IMR-90 (cell line): ENCODE results near the gene RIMS3. TPM values are rescaled to one million over a fixed set of nuclear protein-coding genes. Genes with fewer than 3 reads are reported as not detected.
"Not testable (repeated sequence)": the region's sequence is repeated elsewhere in the genome, so short reads cannot be mapped to it uniquely, and the experiment has no call there.

Source experiments
- ATAC-seq: fragments of 200-7000 bp; cut with Tn5 transposase; 2 replicates; pipeline ENCODE4 v1.9.1; 2020; ENCODE audit warnings: low read depth, mild to moderate bottlenecking, moderate library complexity
- BruUV-seq: library from RNA; stranded (reverse); fragments of 400-500 nt; replicated peaks from 2 replicates; lab custom pipeline; 2021; lab: Mats Ljungman, UMichigan
- CTCF ChIA-PET: fragments of 300-600 bp; formaldehyde crosslinking; extraction: SDS; loops from one replicate; lab custom pipeline; 2021; ENCODE audit warnings: antibody characterized with exemption; lab: Yijun Ruan, JAX
- POLR2A ChIA-PET: fragments of 300-600 bp; sonication (Branson Sonifier 250); formaldehyde crosslinking; loops from one replicate; lab custom pipeline; 2022; ENCODE audit warnings: antibody characterized with exemption; ENCODE audit not compliant: unreplicated experiment; lab: Charles Lee
- DNase-seq: peaks from one replicate; pipeline ENCODE4 v3.0.0; 2013
- H2AFZ ChIP-seq: replicated peaks from 2 replicates; pipeline ENCODE3; 2013; ENCODE audit warnings: low read length, mild to moderate bottlenecking; ENCODE audit not compliant: poor library complexity
- H2AK5ac ChIP-seq: 2 replicates; pipeline ENCODE4 v1.6.1; 2013; ENCODE audit warnings: low read depth, low read length, inconsistent platforms
- H2AK9ac ChIP-seq: replicated peaks from 2 replicates; pipeline ENCODE3; 2013; ENCODE audit warnings: mild to moderate bottlenecking, low read depth, low read length, moderate library complexity; ENCODE audit not compliant: poor library complexity
- H2BK120ac ChIP-seq: 2 replicates; pipeline ENCODE4 v1.6.1; 2013; ENCODE audit warnings: low read depth, low read length, inconsistent platforms
- H2BK15ac ChIP-seq: 3 replicates; pipeline ENCODE4 v1.6.1; 2013; ENCODE audit warnings: low read depth, low read length, inconsistent platforms
- H2BK20ac ChIP-seq: 2 replicates; pipeline ENCODE4 v1.6.1; 2013; ENCODE audit warnings: low read depth, mild to moderate bottlenecking, inconsistent platforms, low read length, moderate library complexity
- H2BK5ac ChIP-seq: 2 replicates; pipeline ENCODE4 v1.6.1; 2013; ENCODE audit warnings: mild to moderate bottlenecking, low read depth, low read length, inconsistent platforms; ENCODE audit not compliant: poor library complexity, severe bottlenecking
- H3K14ac ChIP-seq: replicated peaks from 2 replicates; pipeline ENCODE4 v1.6.1; 2013; ENCODE audit warnings: low read depth, low read length, inconsistent platforms
- H3K18ac ChIP-seq: 2 replicates; pipeline ENCODE4 v1.6.1; 2013; ENCODE audit warnings: low read depth, low read length, control low read depth
- H3K23ac ChIP-seq: 2 replicates; pipeline ENCODE4 v1.6.1; 2013; ENCODE audit warnings: low read depth, low read length, inconsistent platforms
- H3K27ac ChIP-seq: 2 replicates; pipeline ENCODE4 v1.5.1; 2013; ENCODE audit warnings: mild to moderate bottlenecking, control low read depth, low read length; ENCODE audit not compliant: insufficient read depth
- H3K27me3 ChIP-seq: 2 replicates; pipeline ENCODE4 v1.6.1; 2013; ENCODE audit warnings: low read length; ENCODE audit not compliant: control insufficient read depth, insufficient read depth
- H3K36me3 ChIP-seq: 2 replicates; pipeline ENCODE4 v1.6.1; 2013; ENCODE audit warnings: low read length, mixed read lengths; ENCODE audit not compliant: control insufficient read depth, insufficient read depth
- H3K4ac ChIP-seq: 2 replicates; pipeline ENCODE4 v1.6.1; 2013; ENCODE audit warnings: low read depth, low read length, inconsistent platforms
- H3K4me1 ChIP-seq: 2 replicates; pipeline ENCODE4 v1.6.1; 2013; ENCODE audit warnings: low read length, mixed read lengths; ENCODE audit not compliant: control insufficient read depth, insufficient read depth
- H3K4me2 ChIP-seq: 2 replicates; pipeline ENCODE4 v1.6.1; 2013; ENCODE audit warnings: low read depth, mild to moderate bottlenecking, control low read depth, low read length, moderate library complexity
- H3K4me3 ChIP-seq: 2 replicates; pipeline ENCODE4 v1.5.1; 2013; ENCODE audit warnings: low read depth, mild to moderate bottlenecking, control low read depth, low read length, moderate library complexity; ENCODE audit not compliant: insufficient read depth
- H3K56ac ChIP-seq: 2 replicates; pipeline ENCODE4 v1.6.1; 2013; ENCODE audit warnings: low read length, inconsistent platforms; ENCODE audit not compliant: insufficient read depth; ENCODE audit errors: extremely low read depth
- H3K79me1 ChIP-seq, 2 experiments: 2 replicates each; pipeline ENCODE4 v1.6.1; 2013; ENCODE audit warnings: low read length in 2 of 2, inconsistent platforms in 1 of 2, low read depth in 1 of 2
- H3K9ac ChIP-seq: 2 replicates; pipeline ENCODE4 v1.6.1; 2013; ENCODE audit warnings: low read depth, low read length, control low read depth
- H3K9me1 ChIP-seq: 2 replicates; pipeline ENCODE4 v1.6.1; 2013; ENCODE audit warnings: low read length, inconsistent platforms; ENCODE audit not compliant: insufficient read depth
- H3K9me3 ChIP-seq: 2 replicates; pipeline ENCODE4 v1.6.1; 2013; ENCODE audit warnings: low read length; ENCODE audit not compliant: control insufficient read depth, insufficient read depth
- H4K20me1 ChIP-seq: 2 replicates; pipeline ENCODE4 v1.6.1; 2013; ENCODE audit warnings: low read length, inconsistent platforms; ENCODE audit not compliant: insufficient read depth
- H4K5ac ChIP-seq: 2 replicates; pipeline ENCODE4 v1.6.1; 2013; ENCODE audit warnings: mild to moderate bottlenecking, low read depth, low read length, control low read depth
- H4K8ac ChIP-seq, 2 experiments: 2 replicates each; pipeline ENCODE4 v1.6.1; 2013; ENCODE audit warnings: low read depth in 2 of 2, low read length in 2 of 2, control low read depth in 1 of 2, inconsistent platforms in 1 of 2
- H4K91ac ChIP-seq: 2 replicates; pipeline ENCODE4 v1.6.1; 2013; ENCODE audit warnings: low read depth, low read length, inconsistent platforms; ENCODE audit not compliant: insufficient read depth
- FOS ChIP-seq: fragments of 150-350 bp; IDR thresholded peaks from 2 replicates; pipeline ENCODE4 v1.6.1; 2016; ENCODE audit warnings: low read depth, low read length
- MAZ ChIP-seq: IDR thresholded peaks from 2 replicates; pipeline ENCODE4 v1.6.1; 2012; ENCODE audit warnings: low read depth, mild to moderate bottlenecking, low read length, improper control_type of control experiment, moderate library complexity, borderline replicate concordance
- MXI1 ChIP-seq: IDR thresholded peaks from 2 replicates; pipeline ENCODE4 v1.6.1; 2012; ENCODE audit warnings: low read depth, mild to moderate bottlenecking, low read length, moderate library complexity, borderline replicate concordance
- WGBS, 2 experiments: methylation state at CpG; one replicate each; pipeline versions ENCODE4 v1.1.5 to v1.1.7; 2013; ENCODE audit warnings: missing lambda C conversion rate in 2 of 2; ENCODE audit not compliant: insufficient read length in 1 of 2; ENCODE audit errors: extremely low coverage in 2 of 2; 5-methylcytosine and 5-hydroxymethylcytosine counted together
- dilution Hi-C: fragments of 300-500 bp; cut with HindIII; formaldehyde crosslinking; loops from one replicate; pipeline ENCODE4 v1.14.3; 2018; ENCODE audit warnings: low sequenced_read_pairs; ENCODE audit not compliant: unreplicated experiment
- in situ Hi-C: fragments of 300-500 bp; cut with MboI; formaldehyde crosslinking; loops from 3 replicates; pipeline ENCODE4 v1.14.3; 2019; ENCODE audit warnings: low sequenced_read_pairs, inconsistent platforms, mixed read lengths
- intact Hi-C: fragments of 100-400 bp; cut with micrococcal nuclease; formaldehyde crosslinking; loops from 2 replicates; pipeline ENCODE4 v1.10.0; 2022
- polyA plus RNA-seq, 3 experiments: library from polyadenylated mRNA; depleted of rRNA; stranded (reverse); fragments of >200 nt; gene quantifications; 2 replicates each; pipeline ENCODE4 v1.2.3, GENCODE V29; 2012; ENCODE audit warnings: low replicate concordance in 1 of 3
- total RNA-seq: library from RNA; depleted of rRNA; stranded (reverse); fragments of >200 nt; gene quantifications from 2 replicates; pipeline ENCODE4 v1.2.3, GENCODE V29; 2012

RIMS3 gene
- total and polyA plus RNA-seq, 2 of the 4 experiments (the other 2 are of a cell fraction): 0.10 to 0.36 TPM

DNA sequence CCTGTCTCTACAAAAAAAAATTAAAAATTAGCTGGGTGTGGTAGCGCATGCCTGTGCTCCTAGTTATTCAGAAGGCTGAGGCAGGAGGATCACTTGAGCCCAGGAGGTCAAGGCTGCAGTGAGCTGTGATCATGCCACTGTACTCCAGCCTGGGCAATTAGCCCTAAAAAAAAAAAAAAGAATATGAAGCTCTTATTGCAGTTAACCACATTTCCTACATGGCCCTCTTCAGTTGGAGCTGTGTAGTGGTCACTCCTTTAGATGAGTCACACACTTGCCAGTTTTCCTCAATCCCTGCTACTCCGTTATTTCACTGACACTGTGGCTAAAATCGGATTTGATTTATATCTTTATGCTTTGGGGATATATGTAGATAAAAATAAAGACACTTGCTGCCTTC, 37.8 kb upstream of the RIMS3 start:
- DNase-seq (peak; percentile 87), ATAC-seq (peak; percentile 88)
- H3K9me1 ChIP-seq: no peaks in the 10 kb centered on the region; the same call in 1 of the 2 replicates
- H3K4me1 ChIP-seq: no peaks in the 10 kb centered on the region
- no peak overlapping the region for H3K4me3 ChIP-seq
- no peak overlapping the region for H3K27ac ChIP-seq
- no peak overlapping the region for H2BK20ac ChIP-seq
- ChIA-PET POLR2A (interaction anchor here (0.6 kb wide), 1 partner anchor 15 kb away, joined by 7 read pairs; no protein-coding TSS in a partner anchor), CTCF (interaction anchor here (0.6 to 1.1 kb wide), 2 partner anchors 14 to 20 kb away, joined by 3 read pairs; no protein-coding TSS in a partner anchor)
- no peak overlapping the region for H3K56ac ChIP-seq
- intact Hi-C loops: no loop called here
- H2BK120ac ChIP-seq: no peak overlapping the region
- H3K27me3 ChIP-seq: no peaks in the 10 kb centered on the region
- no peak overlapping the region for H3K4ac ChIP-seq
- BruUV-seq: no TSS peak
- dilution Hi-C loops: no loop called here
- peaks cover 25 to 51% of the 10 kb centered on the region in 2 experiments for H3K79me1 ChIP-seq
- no peak overlapping the region for H2AK5ac ChIP-seq
- H4K8ac ChIP-seq: no peak overlapping the region
- H4K5ac ChIP-seq: no peak overlapping the region
- no peaks in the 10 kb centered on the region for H3K36me3 ChIP-seq
- no peak overlapping the region for H2AK9ac ChIP-seq
- peak overlapping the region; percentile 5 for H2BK5ac ChIP-seq
- TF ChIP-seq MXI1 (no peak), FOS (peak; percentile 26; the same call in 1 of the 2 replicates), MAZ (no peak)
- WGBS, 2 experiments: no CpG with 5 or more reads among the region's 3 CpGs
- H4K91ac ChIP-seq: no peak overlapping the region
- H3K23ac ChIP-seq: no peak overlapping the region
- H3K9ac ChIP-seq: no peak overlapping the region
- H3K14ac ChIP-seq: no peak overlapping the region
- H2AFZ ChIP-seq: no peak overlapping the region
- H3K9me3 ChIP-seq: no peaks in the 10 kb centered on the region
- no peak overlapping the region for H2BK15ac ChIP-seq
- H3K4me2 ChIP-seq: no peak overlapping the region
- H3K18ac ChIP-seq: no peak overlapping the region
- in situ Hi-C loops: no loop called here
- H4K20me1 ChIP-seq: no peaks in the 10 kb centered on the region

DNA sequence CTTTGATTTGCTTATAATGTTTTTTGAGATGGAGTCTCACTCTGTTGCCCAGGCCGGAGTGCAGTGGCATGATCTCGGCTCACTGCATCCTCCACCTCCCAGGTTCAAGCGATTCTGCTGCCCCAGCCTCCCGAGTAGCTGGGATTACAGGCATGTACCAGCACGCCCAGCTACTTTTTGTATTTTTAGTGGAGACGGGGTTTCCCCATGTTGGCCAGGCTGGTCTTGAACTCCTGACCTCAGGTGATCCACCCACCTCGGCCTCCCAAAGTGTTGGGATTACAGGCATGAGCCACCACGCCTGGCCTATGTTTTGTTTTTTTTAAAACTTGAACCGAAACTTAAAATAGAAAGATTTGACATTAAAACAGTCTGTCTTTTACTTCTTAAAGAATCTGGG, 37.3 kb upstream of the RIMS3 start:
- WGBS, 2 experiments: 80% methylated on average over 1 of the region's 9 CpGs; no CpG with 5 or more reads in 1 of the 2 experiments
- not testable (repeated sequence) for BruUV-seq

More for the DNA sequence above, 37.3 kb upstream of the RIMS3 start:
- H2BK20ac ChIP-seq, in situ Hi-C loops, H4K5ac ChIP-seq, H3K36me3 ChIP-seq, H3K9me3 ChIP-seq, H2AK9ac ChIP-seq, H3K9ac ChIP-seq, ATAC-seq, POLR2A ChIA-PET, H2AFZ ChIP-seq, H3K27ac ChIP-seq, H3K56ac ChIP-seq, H4K91ac ChIP-seq, H2BK120ac ChIP-seq, H3K18ac ChIP-seq, H3K4me2 ChIP-seq, H3K14ac ChIP-seq, intact Hi-C loops, H2BK5ac ChIP-seq, DNase-seq, dilution Hi-C loops, H3K4ac ChIP-seq, H3K4me1 ChIP-seq, H4K20me1 ChIP-seq, H2BK15ac ChIP-seq, H4K8ac ChIP-seq, H3K27me3 ChIP-seq, H3K9me1 ChIP-seq, H3K4me3 ChIP-seq, CTCF ChIA-PET, H2AK5ac ChIP-seq, H3K23ac ChIP-seq: not testable (repeated sequence)
- peaks cover 22 to 50% of the 10 kb centered on the region in 2 experiments for H3K79me1 ChIP-seq
